ENCODE measurements around the gene PLD2. TPM values are rescaled to one million over a fixed set of nuclear protein-coding genes. Genes with fewer than 3 reads are reported as not detected.

The PLD2 gene
- total RNA-seq, 2 experiments from 2014 or later: 12.3 to 14.1 TPM

GRCh38 chr17:4834681-4835020 is 27.7 kb downstream of the PLD2 start:
- intact Hi-C loops (cut with DNase I, micrococcal nuclease): loop anchor here in 1 of 2 experiments (5.0 kb wide), 1 partner anchor 48 kb away; no protein-coding TSS in a partner anchor
- Mint-ChIP-seq H3K27me3 (no peaks in the 10 kb centered on the region), H3K9me3 (ENCODE audit: low read depth) (no peaks in the 10 kb centered on the region), H3K27ac (peak overlapping the region; percentile 80), H3K4me3 (peak overlapping the region; percentile 90), H3K4me1 (peaks cover 35% of the 10 kb centered on the region), H3K36me3 (ENCODE audit: low read depth) (no peaks in the 10 kb centered on the region)
- ATAC-seq: no peak
- POLR2A ChIA-PET: no interaction called here
- CTCF ChIA-PET: no interaction called here
- no peak for DNase-seq

DNA sequence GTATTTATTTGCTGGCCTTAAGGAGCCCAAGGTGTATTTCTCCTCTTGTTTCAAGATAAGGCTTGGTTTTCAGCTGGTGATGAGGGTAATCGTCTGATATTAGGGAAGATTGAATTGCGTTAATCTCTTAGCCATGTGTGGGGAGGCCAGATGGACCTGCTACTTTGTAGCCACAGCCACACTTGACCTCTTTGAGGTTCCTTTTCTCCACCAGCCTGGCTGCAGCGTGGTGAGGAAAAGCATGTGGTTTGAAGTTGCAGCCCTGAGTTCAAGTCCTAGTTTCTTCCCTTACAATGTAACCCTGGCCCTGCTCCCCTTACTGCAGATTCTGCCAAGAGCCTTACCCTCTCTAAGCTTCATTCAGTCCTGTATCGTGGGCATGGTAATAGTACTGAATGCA is 29.3 kb downstream of the PLD2 start:
- Mint-ChIP-seq H3K27me3 (no peaks in the 10 kb centered on the region), H3K4me1 (peaks cover 51% of the 10 kb centered on the region), H3K9me3 (ENCODE audit: low read depth) (no peaks in the 10 kb centered on the region), H3K27ac (no peak overlapping the region), H3K4me3 (no peak overlapping the region), H3K36me3 (ENCODE audit: low read depth) (no peaks in the 10 kb centered on the region)
- CTCF ChIA-PET: no interaction called here
- POLR2A ChIA-PET: no interaction called here
- intact Hi-C loops (cut with DNase I, micrococcal nuclease): loop anchor here in 1 of 2 experiments (5.0 kb wide), 1 partner anchor 46 kb away; no protein-coding TSS in a partner anchor
- DNase-seq (no peak), ATAC-seq (no peak)

GRCh38 chr17:4837471-4838308 is 30.7 kb downstream of the PLD2 start:
- Mint-ChIP-seq H3K27ac (no peak overlapping the region), H3K36me3 (ENCODE audit: low read depth) (no peaks in the 10 kb centered on the region), H3K27me3 (no peaks in the 10 kb centered on the region), H3K4me1 (peaks cover 63% of the 10 kb centered on the region), H3K4me3 (no peak overlapping the region), H3K9me3 (ENCODE audit: low read depth) (no peaks in the 10 kb centered on the region)
- DNase-seq (no peak), ATAC-seq (no peak)
- intact Hi-C loops (cut with DNase I, micrococcal nuclease): loop anchor here in 1 of 2 experiments (5.0 kb wide), 1 partner anchor 45 kb away; no protein-coding TSS in a partner anchor
- ChIA-PET CTCF (interaction anchor here (0.8 kb wide), 2 partner anchors 12 to 15 kb away, joined by 3 read pairs; no protein-coding TSS in a partner anchor), POLR2A (no interaction called here)

GRCh38 chr17:4838309-4838785 is 31.4 kb downstream of the PLD2 start:
- ChIA-PET POLR2A (no interaction called here), CTCF (interaction anchor here (0.8 kb wide), 2 partner anchors 11 to 15 kb away, joined by 3 read pairs; no protein-coding TSS in a partner anchor)

GRCh38 chr17:4839221-4839620 is 32.3 kb downstream of the PLD2 start:
- CTCF ChIA-PET: no interaction called here
- intact Hi-C loops (cut with DNase I, micrococcal nuclease): loop anchor here in 1 of 2 experiments (5.0 kb wide), 1 partner anchor 43 kb away; no protein-coding TSS in a partner anchor
- H3K27me3 Mint-ChIP-seq: no peaks in the 10 kb centered on the region
- H3K4me1 Mint-ChIP-seq: peaks cover 61% of the 10 kb centered on the region
- no peaks in the 10 kb centered on the region for H3K36me3 Mint-ChIP-seq (ENCODE audit: low read depth)
- no peak overlapping the region for H3K27ac Mint-ChIP-seq
- POLR2A ChIA-PET: no interaction called here
- DNase-seq (no peak), ATAC-seq (no peak)
- H3K9me3 Mint-ChIP-seq (ENCODE audit: low read depth): no peaks in the 10 kb centered on the region
- H3K4me3 Mint-ChIP-seq: no peak overlapping the region

More at GRCh38 chr17:4838309-4838785, 31.4 kb downstream of the PLD2 start:
- Mint-ChIP-seq H3K36me3 (ENCODE audit: low read depth) (no peaks in the 10 kb centered on the region), H3K4me1 (peaks cover 66% of the 10 kb centered on the region), H3K9me3 (ENCODE audit: low read depth) (no peaks in the 10 kb centered on the region), H3K27ac (peak overlapping the region; percentile 26), H3K4me3 (no peak overlapping the region), H3K27me3 (no peaks in the 10 kb centered on the region)
- intact Hi-C loops (cut with DNase I, micrococcal nuclease): loop anchor here in 1 of 2 experiments (5.0 kb wide), 1 partner anchor 44 kb away; no protein-coding TSS in a partner anchor
- ATAC-seq (no peak), DNase-seq (no peak)

- intact Hi-C loops (cut with DNase I, micrococcal nuclease): loop anchor here in 1 of 2 experiments (5.0 kb wide), 1 partner anchor 42 kb away; no protein-coding TSS in a partner anchor
- no peak overlapping the region for H3K4me3 Mint-ChIP-seq
- ATAC-seq: peak; percentile 45
- peaks cover under 1% of the 10 kb centered on the region for H3K36me3 Mint-ChIP-seq (ENCODE audit: low read depth)
- ChIA-PET CTCF (no interaction called here), POLR2A (no interaction called here)
- peak overlapping the region; percentile 72 for H3K27ac Mint-ChIP-seq
- no peak for DNase-seq
- H3K4me1 Mint-ChIP-seq: peaks cover 51% of the 10 kb centered on the region
- no peaks in the 10 kb centered on the region for H3K27me3 Mint-ChIP-seq
- no peaks in the 10 kb centered on the region for H3K9me3 Mint-ChIP-seq (ENCODE audit: low read depth)
Measured at GRCh38 chr17:4839965-4840892, 33.3 kb downstream of the PLD2 start.

DNA sequence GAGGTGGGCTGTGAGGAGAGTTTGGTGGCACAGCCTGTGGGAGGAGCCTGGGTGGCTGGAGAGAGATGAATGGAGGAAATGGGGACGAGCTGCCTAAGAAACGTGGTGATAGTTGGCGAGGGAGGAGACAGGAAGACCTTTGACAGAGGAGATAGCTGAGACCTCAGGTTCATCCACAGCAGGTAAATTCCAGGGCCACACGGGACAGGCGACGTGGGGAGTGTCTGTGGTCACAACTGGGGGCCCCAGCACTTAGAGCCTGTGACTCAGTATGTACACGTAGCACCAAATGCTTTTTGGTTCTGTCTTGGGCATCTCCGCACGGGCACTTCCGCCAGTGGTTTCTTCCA is 33.9 kb downstream of the PLD2 start:
- intact Hi-C loops (cut with DNase I, micrococcal nuclease): no loop called here
- DNase-seq: peak; percentile 59
- Mint-ChIP-seq H3K9me3 (ENCODE audit: low read depth) (no peaks in the 10 kb centered on the region), H3K4me3 (no peak overlapping the region), H3K36me3 (ENCODE audit: low read depth) (peaks cover 2% of the 10 kb centered on the region), H3K27me3 (no peaks in the 10 kb centered on the region), H3K27ac (peak overlapping the region; percentile 72), H3K4me1 (peaks cover 46% of the 10 kb centered on the region)
- ChIA-PET POLR2A (no interaction called here), CTCF (interaction anchor here (0.6 kb wide), 1 partner anchor 39 kb away, joined by 3 read pairs; no protein-coding TSS in a partner anchor)
- ATAC-seq: peak; percentile 85

GRCh38 chr17:4842376-4842775 is 35.4 kb downstream of the PLD2 start:
- intact Hi-C loops (cut with DNase I, micrococcal nuclease): no loop called here
- H3K36me3 Mint-ChIP-seq (ENCODE audit: low read depth): peaks cover 2% of the 10 kb centered on the region
- H3K27ac Mint-ChIP-seq: no peak overlapping the region
- ChIA-PET POLR2A (no interaction called here), CTCF (no interaction called here)
- no peak for ATAC-seq
- no peaks in the 10 kb centered on the region for H3K27me3 Mint-ChIP-seq
- peaks cover 42% of the 10 kb centered on the region for H3K4me1 Mint-ChIP-seq
- no peaks in the 10 kb centered on the region for H3K9me3 Mint-ChIP-seq (ENCODE audit: low read depth)
- DNase-seq: no peak
- no peak overlapping the region for H3K4me3 Mint-ChIP-seq

DNA sequence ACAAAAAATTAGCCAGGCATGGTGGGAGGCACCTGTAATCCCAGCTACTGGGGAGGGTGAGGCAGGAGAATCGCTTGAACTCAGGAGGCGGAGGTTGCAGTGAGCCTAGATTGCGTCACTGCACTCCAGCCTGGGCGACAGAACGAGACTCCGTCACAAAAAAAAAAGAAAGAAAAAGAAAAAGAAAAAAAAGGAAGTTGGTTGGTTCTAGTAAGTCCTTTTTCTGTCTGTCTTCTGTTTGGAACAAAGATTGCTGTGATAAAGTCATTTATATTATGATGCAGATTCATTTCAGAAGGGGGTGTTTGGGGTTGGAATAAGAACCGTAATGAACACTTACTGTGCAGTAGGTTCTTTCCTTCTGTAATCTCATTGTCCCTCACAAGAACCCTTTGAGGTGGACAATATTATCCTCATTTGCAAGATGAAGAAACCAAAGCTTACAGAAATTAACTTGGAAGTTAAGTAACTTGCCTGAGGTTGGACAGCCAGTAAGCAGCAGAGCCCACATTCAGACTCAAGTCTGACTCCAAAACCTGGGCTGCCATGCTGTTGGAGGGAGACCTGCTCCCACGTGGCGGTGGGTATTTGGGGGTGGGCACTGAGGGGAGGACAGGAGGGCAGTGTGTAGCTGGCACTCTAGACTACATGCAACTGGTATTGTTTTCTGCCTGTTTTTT is 36.5 kb downstream of the PLD2 start:
- H3K4me3 Mint-ChIP-seq: no peak overlapping the region
- peaks cover 2% of the 10 kb centered on the region for H3K36me3 Mint-ChIP-seq (ENCODE audit: low read depth)
- POLR2A ChIA-PET: no interaction called here
- H3K27ac Mint-ChIP-seq: no peak overlapping the region
- H3K9me3 Mint-ChIP-seq (ENCODE audit: low read depth): no peaks in the 10 kb centered on the region
- peaks cover 41% of the 10 kb centered on the region for H3K4me1 Mint-ChIP-seq
- CTCF ChIA-PET: interaction anchor here (1.0 kb wide), 1 partner anchor 218 kb away, joined by 4 read pairs; no protein-coding TSS in a partner anchor
- H3K27me3 Mint-ChIP-seq: no peaks in the 10 kb centered on the region
- ATAC-seq (no peak), DNase-seq (no peak)
- intact Hi-C loops (cut with DNase I, micrococcal nuclease): no loop called here

DNA sequence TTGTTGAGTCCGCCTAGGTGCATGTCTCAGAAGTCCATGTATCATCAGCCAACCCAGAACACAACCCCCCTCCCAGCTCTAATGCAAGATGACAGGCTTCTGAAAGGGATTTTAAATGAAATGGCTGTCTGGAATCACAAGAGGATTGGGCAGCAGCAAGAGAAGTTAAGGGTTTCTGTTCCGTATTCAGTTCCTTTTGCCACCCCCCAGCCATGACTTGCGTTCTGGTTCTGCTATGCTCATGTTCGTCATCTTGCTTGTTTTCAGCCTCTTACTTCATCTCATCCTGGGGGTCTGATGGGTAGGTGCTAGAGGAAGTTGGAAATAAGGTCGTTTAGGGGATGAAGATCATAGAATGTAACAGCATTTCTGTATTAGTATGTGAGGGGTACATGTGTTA is 38.2 kb downstream of the PLD2 start:
- no peak overlapping the region for H3K4me3 Mint-ChIP-seq
- POLR2A ChIA-PET: no interaction called here
- ATAC-seq (no peak), DNase-seq (no peak)
- H3K36me3 Mint-ChIP-seq (ENCODE audit: low read depth): peaks cover 2% of the 10 kb centered on the region
- CTCF ChIA-PET: interaction anchor here (0.7 kb wide), 1 partner anchor 417 kb away, joined by 3 read pairs; no protein-coding TSS in a partner anchor
- intact Hi-C loops (cut with DNase I, micrococcal nuclease): no loop called here
- H3K27me3 Mint-ChIP-seq: no peaks in the 10 kb centered on the region
- no peaks in the 10 kb centered on the region for H3K9me3 Mint-ChIP-seq (ENCODE audit: low read depth)
- peaks cover 33% of the 10 kb centered on the region for H3K4me1 Mint-ChIP-seq
- H3K27ac Mint-ChIP-seq: no peak overlapping the region
